Esophagus squamous epithelium (tissue), 4 donors: ENCODE measurements around the gene PCDHA13.

ENCODE experiments used
- CTCF ChIP-seq, 6 experiments: fragments of 450-650 bp in 4 of 6; fragments of 200-600 bp in 2 of 6; sonication (generic) in 2 of 6; IDR thresholded peaks; one replicate each; pipeline ENCODE4 v1.5.1; 2016 to 2019; ENCODE audit warnings: antibody characterized with exemption in 6 of 6, mild to moderate bottlenecking in 4 of 6, moderate library complexity in 4 of 6
- POLR2A ChIP-seq, 4 donors: fragments of 450-650 bp; IDR thresholded peaks; one replicate each; pipeline ENCODE4 v1.6.1; 2017; ENCODE audit warnings: antibody characterized with exemption in 4 of 4, mild to moderate bottlenecking in 4 of 4, moderate library complexity in 3 of 4

GRCh38 chr5:140842798-140843733 lies 38.9 kb upstream of the PCDHA13 start:
- no peak for TF ChIP-seq CTCF (IDR thresholded peaks at IDR 0.05)
- TF ChIP-seq POLR2A (IDR thresholded peaks at IDR 0.05), result no peak
